Activated naive CD4-positive, alpha-beta T cell treated with anti-CD3 and anti-CD28 coated beads, Interleukin-2, amount 50 U/mL, for 72 hours (primary cell): ENCODE measurements around the gene EYS. TPM values are rescaled to one million over a fixed set of nuclear protein-coding genes. Genes with fewer than 3 reads are reported as not detected.

Experiments used
- ATAC-seq, 2 donors: fragments of 150-1000 bp; cut with Tn5 transposase; 2 replicates each; pipeline ENCODE4 v1.10.0; 2021; ENCODE audit warnings: mild to moderate bottlenecking in 2 of 2, moderate library complexity in 2 of 2
- DNase-seq, 2 donors: peaks; one replicate each; pipeline ENCODE4 v3.0.0; 2021 to 2022; ENCODE audit warnings: low spot score in 2 of 2
- H3K27ac Mint-ChIP-seq, 2 donors: one replicate each; pipeline ENCODE4 v1.8.0; 2022; ENCODE audit warnings: mild to moderate bottlenecking in 2 of 2, mixed read lengths in 2 of 2
- H3K36me3 Mint-ChIP-seq, 2 donors: one replicate each; pipeline ENCODE4 v1.8.0; 2022; ENCODE audit warnings: mixed read lengths in 2 of 2
- H3K9me3 Mint-ChIP-seq, 2 donors: one replicate each; pipeline ENCODE4 v1.8.0; 2022; ENCODE audit warnings: mixed read lengths in 2 of 2
- total RNA-seq, 2 donors: library from RNA; stranded (reverse); gene quantifications; one replicate each; pipeline ENCODE4 v1.2.3, GENCODE V29; 2022

EYS gene
- total RNA-seq, 2 donors from 2014 or later, result not detected

- H3K27ac Mint-ChIP-seq, result no peak overlapping the region
- H3K9me3 Mint-ChIP-seq, result peaks cover 7 to 8% of the 10 kb centered on the region in 2 donors
- no peaks in the 10 kb centered on the region for H3K36me3 Mint-ChIP-seq
- DNase-seq, result no peak
- no peak for ATAC-seq
Measured at GRCh38 chr6:64357430-64357829, 1349.6 kb downstream of the EYS start.

GRCh38 chr6:64347411-64347810, 1359.6 kb downstream of the EYS start:
- Mint-ChIP-seq H3K36me3 (peaks cover 0 to 5% of the 10 kb centered on the region in 2 donors), H3K9me3 (peaks cover 5 to 11% of the 10 kb centered on the region in 2 donors), H3K27ac (no peak overlapping the region)
- no peak for DNase-seq
- ATAC-seq, result no peak

GRCh38 chr6:64335195-64335594, 1371.8 kb downstream of the EYS start:
- no peak for DNase-seq
- Mint-ChIP-seq H3K9me3 (peaks cover 14 to 29% of the 10 kb centered on the region in 2 donors), H3K36me3 (no peaks in the 10 kb centered on the region), H3K27ac (no peak overlapping the region)
- ATAC-seq, result no peak

- DNase-seq (no peak), ATAC-seq (no peak)
- peaks cover 13 to 28% of the 10 kb centered on the region in 2 donors for H3K9me3 Mint-ChIP-seq
Measured at GRCh38 chr6:64334636-64335035, 1372.4 kb downstream of the EYS start.

GRCh38 chr6:64330694-64331307, 1376.2 kb downstream of the EYS start:
- DNase-seq, result peak in 1 of 2 donors; percentile 38

More at GRCh38 chr6:64334636-64335035, 1372.4 kb downstream of the EYS start:
- Mint-ChIP-seq H3K36me3 (no peaks in the 10 kb centered on the region), H3K27ac (no peak overlapping the region)

GRCh38 chr6:64326939-64327338, 1380.1 kb downstream of the EYS start:
- DNase-seq, result no peak
- peaks cover 10 to 16% of the 10 kb centered on the region in 2 donors for H3K9me3 Mint-ChIP-seq
- H3K27ac Mint-ChIP-seq, result no peak overlapping the region
- no peaks in the 10 kb centered on the region for H3K36me3 Mint-ChIP-seq
- no peak for ATAC-seq

More at GRCh38 chr6:64330694-64331307, 1376.2 kb downstream of the EYS start:
- Mint-ChIP-seq H3K36me3 (no peaks in the 10 kb centered on the region), H3K27ac (no peak overlapping the region), H3K9me3 (peaks cover 14 to 16% of the 10 kb centered on the region in 2 donors)
- ATAC-seq, result no peak

GRCh38 chr6:64325093-64325492, 1381.9 kb downstream of the EYS start:
- Mint-ChIP-seq H3K36me3 (no peaks in the 10 kb centered on the region), H3K27ac (no peak overlapping the region), H3K9me3 (peaks cover 5 to 10% of the 10 kb centered on the region in 2 donors)
- no peak for ATAC-seq
- no peak for DNase-seq

- Mint-ChIP-seq H3K36me3 (peaks cover 0 to 12% of the 10 kb centered on the region in 2 donors), H3K9me3 (peaks cover 19 to 23% of the 10 kb centered on the region in 2 donors), H3K27ac (no peak overlapping the region)
- DNase-seq (no peak), ATAC-seq (no peak)
Measured at GRCh38 chr6:64310214-64310613, 1396.8 kb downstream of the EYS start.

GRCh38 chr6:64301307-64302236, 1405.5 kb downstream of the EYS start:
- ATAC-seq (no peak), DNase-seq (no peak)
- Mint-ChIP-seq H3K36me3 (peaks cover 0 to 5% of the 10 kb centered on the region in 2 donors), H3K27ac (no peak overlapping the region), H3K9me3 (peaks cover 19 to 25% of the 10 kb centered on the region in 2 donors)

GRCh38 chr6:64299176-64299575, 1407.8 kb downstream of the EYS start:
- Mint-ChIP-seq H3K36me3 (peaks cover 0 to 5% of the 10 kb centered on the region in 2 donors), H3K9me3 (peaks cover 17 to 28% of the 10 kb centered on the region in 2 donors), H3K27ac (no peak overlapping the region)
- no peak for DNase-seq
- no peak for ATAC-seq

GRCh38 chr6:64294034-64294433, 1413.0 kb downstream of the EYS start:
- Mint-ChIP-seq H3K9me3 (peaks cover 4 to 15% of the 10 kb centered on the region in 2 donors), H3K36me3 (peaks cover 0 to 5% of the 10 kb centered on the region in 2 donors)
- ATAC-seq, result no peak

GRCh38 chr6:64293298-64293697, 1413.7 kb downstream of the EYS start:
- Mint-ChIP-seq H3K27ac (no peak overlapping the region), H3K9me3 (peaks cover 4 to 17% of the 10 kb centered on the region in 2 donors), H3K36me3 (peaks cover 0 to 5% of the 10 kb centered on the region in 2 donors)
- DNase-seq (no peak), ATAC-seq (no peak)

More at GRCh38 chr6:64294034-64294433, 1413.0 kb downstream of the EYS start:
- no peak for DNase-seq
- H3K27ac Mint-ChIP-seq, result no peak overlapping the region

GRCh38 chr6:64290867-64291266, 1416.2 kb downstream of the EYS start:
- H3K27ac Mint-ChIP-seq, result no peak overlapping the region
- ATAC-seq (no peak), DNase-seq (no peak)
- peaks cover 0 to 13% of the 10 kb centered on the region in 2 donors for H3K9me3 Mint-ChIP-seq
- H3K36me3 Mint-ChIP-seq, result no peaks in the 10 kb centered on the region

GRCh38 chr6:64289931-64290330, 1417.1 kb downstream of the EYS start:
- ATAC-seq (no peak), DNase-seq (no peak)
- no peaks in the 10 kb centered on the region for H3K36me3 Mint-ChIP-seq
- H3K9me3 Mint-ChIP-seq, result peaks cover 0 to 9% of the 10 kb centered on the region in 2 donors
- no peak overlapping the region for H3K27ac Mint-ChIP-seq

- DNase-seq (no peak), ATAC-seq (no peak)
- no peaks in the 10 kb centered on the region for H3K36me3 Mint-ChIP-seq
Measured at GRCh38 chr6:64288351-64288750, 1418.7 kb downstream of the EYS start.

GRCh38 chr6:64281167-64281566, 1425.9 kb downstream of the EYS start:
- DNase-seq (no peak), ATAC-seq (no peak)
- no peak overlapping the region for H3K27ac Mint-ChIP-seq
- H3K36me3 Mint-ChIP-seq, result no peaks in the 10 kb centered on the region
- H3K9me3 Mint-ChIP-seq, result peaks cover 4 to 15% of the 10 kb centered on the region in 2 donors

More at GRCh38 chr6:64288351-64288750, 1418.7 kb downstream of the EYS start:
- Mint-ChIP-seq H3K9me3 (peaks cover 4 to 10% of the 10 kb centered on the region in 2 donors), H3K27ac (no peak overlapping the region)

GRCh38 chr6:64280569-64280968, 1426.5 kb downstream of the EYS start:
- DNase-seq (no peak), ATAC-seq (no peak)
- H3K36me3 Mint-ChIP-seq, result no peaks in the 10 kb centered on the region
- H3K9me3 Mint-ChIP-seq, result peaks cover 4 to 15% of the 10 kb centered on the region in 2 donors
- H3K27ac Mint-ChIP-seq, result no peak overlapping the region
